Measurements from ENCODE around the gene KIF11.

The KIF11 gene

DNA sequence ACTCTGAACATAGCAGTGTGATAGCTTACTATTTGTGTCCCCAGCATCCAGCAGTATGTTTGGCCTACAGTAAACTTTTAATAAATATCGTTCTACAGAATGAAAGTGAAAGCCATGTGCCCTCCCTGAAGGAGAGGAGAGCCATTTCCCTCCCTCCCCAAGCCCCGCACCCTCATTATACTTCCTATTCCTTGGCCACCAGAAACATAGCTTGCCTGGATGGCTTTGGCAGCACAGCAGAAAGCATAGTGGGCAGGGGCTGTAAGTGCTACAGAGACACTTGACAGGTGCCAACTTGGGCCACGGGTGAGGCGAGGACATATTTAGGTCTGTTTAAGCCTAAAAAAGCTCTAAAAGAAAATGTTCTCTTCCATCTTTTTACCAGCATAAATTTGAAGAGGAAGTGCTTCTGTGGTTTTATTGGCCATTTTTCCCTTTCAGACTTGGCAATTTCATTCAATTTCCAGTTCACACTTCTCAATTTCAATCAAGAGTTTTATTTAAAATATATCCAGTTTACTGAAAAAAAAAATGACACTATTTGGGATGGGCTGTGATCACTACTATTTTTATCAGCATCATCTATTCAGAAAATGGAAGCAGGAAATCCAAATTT lies 109.5 kb downstream of the KIF11 start:
- no peak for DNase-seq (ENCODE audit: low read depth in 2 of 2)

All from stimulated activated CD4-positive, alpha-beta T cell treated with anti-CD3 and anti-CD28 coated beads, Interleukin-15, amount 100 ng/mL, for 48 hours (primary cell).